ENCODE measurements around the gene TRAPPC2. TPM values are rescaled to one million over a fixed set of nuclear protein-coding genes. Genes with fewer than 3 reads are reported as not detected.
A peak's percentile ranks its signal among the peaks of the same experiment; 100 is the strongest.

Gene TRAPPC2
- total and polyA plus RNA-seq, 8 donors = 5.7 to 37.9 (median 13.2) TPM

GRCh38 chrX:13694359-13694758 lies 40.1 kb downstream of the TRAPPC2 start:
- Histone ChIP-seq H3K27ac (no peak overlapping the region), H3K9me3 (no peaks in the 10 kb centered on the region), H3K27me3 (no peaks in the 10 kb centered on the region), H3K4me1 (peaks cover 6 to 80% (median 42%) of the 10 kb centered on the region in 4 donors), H3K4me3 (no peak overlapping the region), H3K36me3 (no peaks in the 10 kb centered on the region)
- DNase-seq = no peak
- intact Hi-C loops (cut with DNase I; ENCODE audit: low total_unique reads) = no loop called here
- TF ChIP-seq POLR2A (IDR thresholded peaks at IDR 0.05) = no peak
- no peak for TF ChIP-seq CTCF (IDR thresholded peaks at IDR 0.05)
- no peak for TF ChIP-seq EP300 (IDR thresholded peaks at IDR 0.05)
- no peak for TF ChIP-seq POLR2AphosphoS5 (IDR thresholded peaks at IDR 0.05)
- WGBS, 5 donors = 68 to 85% (median 73%) methylated on average over 2 of the region's 2 CpGs

DNA sequence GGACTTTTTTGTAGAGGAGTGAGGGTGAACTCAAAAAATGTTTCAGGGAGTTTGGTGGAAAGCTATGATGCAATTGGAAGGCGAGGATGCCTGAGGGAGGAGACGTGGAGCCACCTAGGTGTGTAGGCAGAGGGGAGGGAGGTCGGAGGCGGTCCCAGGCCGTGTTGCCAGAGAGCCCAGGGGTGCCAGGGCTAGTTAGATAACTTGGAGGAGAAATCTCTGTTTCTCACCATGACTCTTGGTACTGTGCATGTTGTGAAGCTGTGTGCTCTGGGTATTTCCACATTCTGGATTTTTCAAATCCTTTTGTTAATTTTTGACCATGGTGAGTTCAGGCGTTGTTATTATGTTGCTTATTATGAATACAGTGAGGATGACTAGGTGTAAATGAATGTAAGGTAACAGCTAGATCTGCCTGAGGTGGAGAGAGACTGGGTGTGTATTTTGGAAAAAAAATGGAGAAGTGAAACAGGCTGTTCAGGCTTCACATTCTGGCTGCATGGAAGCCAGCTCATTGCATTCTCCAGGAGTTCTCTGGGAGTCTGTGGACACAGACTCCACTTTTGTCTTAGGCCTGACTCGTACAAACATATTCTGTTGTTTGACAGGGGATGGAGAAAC lies 41.0 kb downstream of the TRAPPC2 start:
- Histone ChIP-seq H3K27me3 (peaks cover 0 to 7% (median 0%) of the 10 kb centered on the region in 3 donors), H3K4me3 (no peak overlapping the region), H3K4me1 (peaks cover 6 to 71% (median 42%) of the 10 kb centered on the region in 4 donors), H3K36me3 (no peaks in the 10 kb centered on the region), H3K9me3 (no peaks in the 10 kb centered on the region), H3K27ac (peak overlapping the region in 3 of 5 donors; percentile 1 to 48 (median 9))
- intact Hi-C loops (cut with DNase I; ENCODE audit: low total_unique reads) = no loop called here
- TF ChIP-seq POLR2AphosphoS5 (IDR thresholded peaks at IDR 0.05) = no peak
- TF ChIP-seq CTCF (IDR thresholded peaks at IDR 0.05) = no peak
- TF ChIP-seq EP300 (IDR thresholded peaks at IDR 0.05) = no peak
- no peak for TF ChIP-seq POLR2A (IDR thresholded peaks at IDR 0.05)
- WGBS, 5 donors = 25 to 46% (median 38%) methylated on average over 7 of the region's 7 CpGs
- no peak for DNase-seq

DNA sequence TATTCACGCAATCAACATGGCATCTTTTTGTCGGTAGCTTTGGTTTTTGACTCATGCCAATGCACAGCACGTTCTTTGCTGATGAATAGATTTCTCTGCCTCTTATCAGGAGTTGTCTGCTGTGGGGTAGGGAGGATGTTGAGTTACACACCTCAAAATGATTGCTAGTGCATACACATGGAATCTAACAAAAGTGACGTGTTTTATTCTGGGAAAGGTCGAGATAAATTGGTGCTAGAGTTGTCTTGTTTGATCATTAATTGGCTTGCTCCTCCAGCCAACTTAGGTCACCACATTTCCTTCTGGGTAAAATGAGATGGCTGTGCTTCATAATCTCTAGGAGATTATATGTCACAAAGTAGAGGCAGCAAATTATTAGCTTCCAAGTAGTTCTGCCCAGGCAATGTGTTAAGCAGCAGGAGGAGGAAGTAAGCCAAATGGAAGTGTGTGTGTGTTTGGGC lies 41.6 kb downstream of the TRAPPC2 start:
- WGBS, 5 donors = 46 to 76% (median 60%) methylated on average over 5 of the region's 5 CpGs
- intact Hi-C loops (cut with DNase I; ENCODE audit: low total_unique reads) = no loop called here
- DNase-seq = no peak
- Histone ChIP-seq H3K27me3 (peaks cover 0 to 7% (median 0%) of the 10 kb centered on the region in 3 donors), H3K27ac (peak overlapping the region in 2 of 5 donors; percentile 4 to 9), H3K4me1 (peaks cover 6 to 66% (median 42%) of the 10 kb centered on the region in 4 donors), H3K36me3 (no peaks in the 10 kb centered on the region), H3K4me3 (no peak overlapping the region), H3K9me3 (no peaks in the 10 kb centered on the region)
- TF ChIP-seq POLR2A (IDR thresholded peaks at IDR 0.05) (no peak), EP300 (IDR thresholded peaks at IDR 0.05) (no peak), CTCF (IDR thresholded peaks at IDR 0.05) (no peak), POLR2AphosphoS5 (IDR thresholded peaks at IDR 0.05) (no peak)

- no peak overlapping the region for H3K27ac ChIP-seq
- no peak overlapping the region for H3K4me3 ChIP-seq
- no peak for DNase-seq
- H3K27me3 ChIP-seq = peaks cover 0 to 7% (median 0%) of the 10 kb centered on the region in 3 donors
- no peaks in the 10 kb centered on the region for H3K9me3 ChIP-seq
- no peak for TF ChIP-seq POLR2A (IDR thresholded peaks at IDR 0.05)
- WGBS, 5 donors = 68 to 77% (median 76%) methylated on average over 7 of the region's 7 CpGs
- no peaks in the 10 kb centered on the region for H3K36me3 ChIP-seq
- intact Hi-C loops (cut with DNase I; ENCODE audit: low total_unique reads) = no loop called here
- peaks cover 6 to 57% (median 42%) of the 10 kb centered on the region in 4 donors for H3K4me1 ChIP-seq
Observed at GRCh38 chrX:13691841-13692371, 42.5 kb downstream of the TRAPPC2 start.

- Histone ChIP-seq H3K9me3 (no peaks in the 10 kb centered on the region), H3K27ac (peak overlapping the region in 1 of 5 donors; percentile 31), H3K4me3 (peak overlapping the region in 3 of 4 donors; percentile 60 to 73 (median 66)), H3K27me3 (peaks cover 0 to 7% (median 0%) of the 10 kb centered on the region in 3 donors), H3K36me3 (no peaks in the 10 kb centered on the region), H3K4me1 (peaks cover 6 to 51% (median 42%) of the 10 kb centered on the region in 4 donors)
- WGBS, 5 donors = 42 to 76% (median 68%) methylated on average over 3 of the region's 3 CpGs
- TF ChIP-seq CTCF (IDR thresholded peaks at IDR 0.05) = no peak
- TF ChIP-seq POLR2AphosphoS5 (IDR thresholded peaks at IDR 0.05) = no peak
- TF ChIP-seq EP300 (IDR thresholded peaks at IDR 0.05) = no peak
- TF ChIP-seq POLR2A (IDR thresholded peaks at IDR 0.05) = no peak
- intact Hi-C loops (cut with DNase I; ENCODE audit: low total_unique reads) = no loop called here
- DNase-seq = no peak
Observed at GRCh38 chrX:13690836-13691235, 43.6 kb downstream of the TRAPPC2 start.
